Choroid plexus epithelial cell (primary cell): ENCODE measurements around the gene HSPBP1.
A peak's percentile ranks its signal among the peaks of the same experiment; 100 is the strongest.

Source experiments
- DNase-seq: peaks from one replicate; pipeline ENCODE4 v3.0.0-alpha.2; 2010; ENCODE audit warnings: low read depth
- H3K4me3 ChIP-seq: 2 replicates; pipeline ENCODE4 v1.5.1; 2011; ENCODE audit warnings: low read depth, mild to moderate bottlenecking, control low read depth, low read length, moderate library complexity
- TF ChIP-seq, protein P1 (sequence below): conservative IDR thresholded peaks from 2 replicates; pipeline ENCODE4 v1.5.1; 2011; ENCODE audit warnings: low read depth, mild to moderate bottlenecking, control low read depth, inconsistent platforms, low read length, moderate library complexity

The HSPBP1 gene

GRCh38 chr19:55248166-55248675 is 31.7 kb downstream of the HSPBP1 start:
- TF ChIP-seq, protein P1, sequence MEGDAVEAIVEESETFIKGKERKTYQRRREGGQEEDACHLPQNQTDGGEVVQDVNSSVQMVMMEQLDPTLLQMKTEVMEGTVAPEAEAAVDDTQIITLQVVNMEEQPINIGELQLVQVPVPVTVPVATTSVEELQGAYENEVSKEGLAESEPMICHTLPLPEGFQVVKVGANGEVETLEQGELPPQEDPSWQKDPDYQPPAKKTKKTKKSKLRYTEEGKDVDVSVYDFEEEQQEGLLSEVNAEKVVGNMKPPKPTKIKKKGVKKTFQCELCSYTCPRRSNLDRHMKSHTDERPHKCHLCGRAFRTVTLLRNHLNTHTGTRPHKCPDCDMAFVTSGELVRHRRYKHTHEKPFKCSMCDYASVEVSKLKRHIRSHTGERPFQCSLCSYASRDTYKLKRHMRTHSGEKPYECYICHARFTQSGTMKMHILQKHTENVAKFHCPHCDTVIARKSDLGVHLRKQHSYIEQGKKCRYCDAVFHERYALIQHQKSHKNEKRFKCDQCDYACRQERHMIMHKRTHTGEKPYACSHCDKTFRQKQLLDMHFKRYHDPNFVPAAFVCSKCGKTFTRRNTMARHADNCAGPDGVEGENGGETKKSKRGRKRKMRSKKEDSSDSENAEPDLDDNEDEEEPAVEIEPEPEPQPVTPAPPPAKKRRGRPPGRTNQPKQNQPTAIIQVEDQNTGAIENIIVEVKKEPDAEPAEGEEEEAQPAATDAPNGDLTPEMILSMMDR = no peak
- DNase-seq = no peak
- H3K4me3 ChIP-seq = no peak overlapping the region

- H3K4me3 ChIP-seq = no peak overlapping the region
- DNase-seq = peak; percentile 44
- TF ChIP-seq, protein P1 = no peak
These were observed 32.2 kb downstream of the HSPBP1 start for GRCh38 chr19:55247621-55248099.

DNA sequence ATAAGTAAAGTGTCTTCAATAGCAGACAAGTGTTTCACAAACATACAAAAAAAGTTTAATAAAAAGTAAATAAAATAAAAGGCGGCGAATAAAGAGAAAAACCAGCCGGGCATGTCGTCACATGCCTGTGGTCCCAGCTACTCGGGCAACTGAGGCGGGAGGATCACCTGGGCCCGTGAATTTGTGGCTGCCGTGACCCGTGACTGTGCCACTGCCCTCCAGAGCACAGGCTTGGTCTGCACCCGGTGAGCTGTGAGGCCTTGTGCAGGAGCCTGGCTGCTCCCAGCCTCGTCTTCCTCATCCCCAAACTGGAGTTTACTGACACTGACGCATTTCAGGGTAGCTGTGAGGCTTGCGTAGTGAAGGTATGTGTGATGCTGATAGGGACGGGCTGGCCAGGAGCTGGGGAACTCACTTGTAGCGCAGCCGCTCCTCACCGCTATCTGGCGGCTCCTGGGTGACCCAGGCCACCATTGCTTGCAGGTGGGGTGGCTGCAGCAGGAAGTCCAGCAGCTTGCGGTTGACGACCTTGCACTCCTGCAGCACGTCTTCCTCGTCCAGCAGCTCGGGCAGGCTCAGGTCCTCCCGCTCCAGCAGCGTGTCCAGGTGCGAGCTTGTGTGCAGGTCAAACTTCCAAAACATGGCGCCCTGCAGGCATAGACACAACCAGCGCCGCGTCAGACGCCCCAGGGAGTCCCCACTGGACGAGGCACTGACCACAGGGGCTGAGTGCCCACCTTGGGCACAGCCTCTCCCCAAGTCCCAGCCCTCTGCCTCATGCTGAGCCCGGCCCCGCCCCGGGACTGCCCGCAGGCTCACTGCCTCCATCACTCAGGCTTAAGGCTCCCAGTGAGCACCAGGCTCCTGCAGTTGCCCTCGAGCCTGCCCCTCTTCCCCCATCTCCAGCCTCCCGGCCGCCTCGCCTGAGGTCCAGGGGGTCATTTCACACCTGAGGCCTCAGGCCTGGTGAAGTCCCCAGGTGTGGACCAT is 33.2 kb downstream of the HSPBP1 start:
- TF ChIP-seq, protein P1 = no peak
- no peak for DNase-seq
- H3K4me3 ChIP-seq = no peak overlapping the region

DNA sequence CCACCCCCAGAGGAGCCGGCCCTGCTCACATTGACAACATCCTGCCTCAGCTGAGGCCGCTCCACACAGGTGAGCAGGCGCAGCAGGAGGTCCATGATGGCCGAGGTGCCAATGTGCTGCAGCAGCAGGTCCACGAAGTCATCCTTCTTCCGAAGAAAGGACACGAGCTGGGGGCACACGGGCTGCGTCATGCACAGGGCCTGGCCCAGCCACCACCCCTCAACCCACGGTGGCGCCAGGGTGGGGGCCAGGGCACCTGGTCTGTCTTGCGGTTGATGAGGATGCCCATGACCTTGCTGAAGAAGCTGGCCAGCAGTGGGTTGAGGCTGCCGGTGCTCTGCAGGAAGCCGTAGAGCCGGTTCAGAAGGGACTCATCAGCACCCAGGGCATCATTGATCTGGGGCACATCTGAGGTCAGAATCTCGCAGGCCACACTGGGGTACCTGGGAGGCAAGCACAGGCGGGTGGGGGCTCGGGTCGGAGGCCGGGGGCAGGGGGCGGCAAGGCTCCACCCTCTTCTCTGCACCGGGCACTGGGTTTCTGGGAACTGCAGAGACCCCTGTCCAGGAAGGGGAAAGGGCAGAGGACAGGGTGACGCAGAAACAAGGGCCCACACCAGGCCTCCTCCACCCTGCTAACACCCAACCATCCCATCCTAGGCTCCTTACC is 34.5 kb downstream of the HSPBP1 start:
- H3K4me3 ChIP-seq = no peak overlapping the region
- no peak for DNase-seq

DNA sequence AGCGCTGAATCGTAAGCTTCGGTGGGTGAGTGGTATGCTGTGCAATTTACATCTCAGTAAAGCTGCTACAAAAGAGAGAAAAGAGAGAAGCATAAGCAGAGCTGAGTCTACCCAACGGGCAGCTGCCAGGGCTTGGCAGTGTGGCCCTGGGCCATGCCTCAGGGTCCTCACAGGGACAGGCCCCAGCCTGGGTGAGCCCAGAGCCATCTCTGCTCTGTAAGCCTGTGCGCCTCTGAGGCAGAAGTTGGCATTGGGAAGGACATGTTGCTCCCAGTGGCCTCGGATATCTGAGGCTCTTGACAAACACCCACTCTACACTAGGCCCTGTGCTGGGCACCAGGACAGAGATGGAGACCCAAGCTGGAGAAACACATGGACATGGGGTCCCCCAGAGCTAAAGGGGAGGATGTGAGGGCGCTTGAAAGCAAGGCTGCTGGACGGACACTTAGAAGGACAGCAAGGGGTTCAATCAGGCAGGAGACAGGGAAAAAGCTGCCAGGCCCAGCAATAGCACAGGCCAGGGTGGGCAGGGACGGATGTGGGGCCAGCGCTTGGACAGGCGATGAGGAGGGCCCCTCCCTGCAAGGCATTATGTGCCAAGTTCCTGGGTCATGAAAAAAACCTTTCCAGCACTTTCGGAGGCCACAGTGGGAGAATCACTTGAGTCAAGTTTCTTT is 35.8 kb downstream of the HSPBP1 start:
- DNase-seq = no peak
- TF ChIP-seq, protein P1 = no peak
- H3K4me3 ChIP-seq = no peak overlapping the region

More for the DNA sequence above, 34.5 kb downstream of the HSPBP1 start:
- TF ChIP-seq, protein P1 = no peak

DNA sequence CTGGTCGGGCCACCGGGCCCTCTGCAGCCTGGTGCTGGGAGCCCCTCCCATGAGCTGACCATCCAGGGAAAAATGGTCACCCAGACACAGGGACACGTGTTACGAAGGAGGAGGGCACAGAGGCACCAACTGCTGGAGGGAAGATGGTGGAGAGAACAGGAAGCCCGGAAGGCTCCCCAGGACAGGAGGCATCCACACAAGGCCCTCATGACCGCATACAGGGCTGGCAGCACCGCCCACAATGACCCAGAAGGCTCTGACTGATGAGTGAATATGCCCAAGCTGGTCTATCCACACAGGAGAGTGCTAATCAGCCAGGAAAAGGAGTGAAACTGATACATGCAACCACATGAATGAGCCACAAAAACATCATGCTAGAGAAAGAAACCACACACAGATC is 37.4 kb downstream of the HSPBP1 start:
- TF ChIP-seq, protein P1 = no peak
- no peak overlapping the region for H3K4me3 ChIP-seq
- no peak for DNase-seq
